ENCODE data around the gene PRAMEF7.
"Not testable (repeated sequence)": the region's sequence is repeated elsewhere in the genome, so short reads cannot be mapped to it uniquely, and the experiment has no call there.

Gene PRAMEF7

DNA sequence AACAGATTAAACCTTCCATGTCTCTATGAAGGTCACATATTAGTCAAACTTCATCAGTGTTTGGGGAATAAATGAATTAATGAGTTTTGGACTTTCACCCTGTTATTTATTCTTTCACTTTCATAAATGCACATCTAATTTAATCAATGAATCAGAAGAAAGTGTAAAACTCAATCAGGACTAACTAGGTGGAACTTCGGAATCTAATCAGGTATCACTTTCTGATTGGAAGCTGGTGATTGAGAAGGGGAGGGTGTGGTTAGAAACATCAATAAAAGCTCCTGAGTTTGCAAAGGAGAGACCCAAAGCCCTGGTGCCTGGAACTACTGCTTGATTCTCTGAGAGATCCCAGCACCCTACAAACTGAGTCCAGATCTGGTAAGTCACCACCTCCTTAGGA lies at the start of gene PRAMEF7:
PRAMEF7 (plus strand) TSS at position 301 of the 400 bp plus-strand sequence. CDS start 1,083 bp downstream, outside the sequence.
- DNase-seq (ENCODE audit: low read depth in 2 of 2), result not testable (repeated sequence)

DNA sequence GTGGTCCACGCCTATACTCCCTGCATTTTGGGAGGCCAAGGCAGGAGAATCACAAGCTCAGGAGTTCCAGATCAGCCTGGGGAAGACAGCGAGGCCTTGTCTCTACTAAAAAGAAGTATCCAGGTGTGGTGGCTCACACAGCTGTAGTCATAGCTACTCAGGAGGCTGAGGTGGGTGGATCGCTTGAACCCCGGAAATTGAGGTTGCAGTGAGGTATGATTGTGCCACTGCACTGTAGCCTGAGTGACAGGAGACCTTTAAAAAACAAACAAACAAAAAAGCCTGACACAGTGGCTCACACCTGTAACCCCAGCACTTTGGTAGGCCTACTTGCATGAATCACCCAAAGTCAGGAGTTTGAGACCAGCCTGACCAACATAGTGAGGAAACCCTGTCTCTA lies 38.0 kb upstream of the PRAMEF7 start:
- not testable (repeated sequence) for DNase-seq (ENCODE audit: low read depth in 2 of 2)

DNA sequence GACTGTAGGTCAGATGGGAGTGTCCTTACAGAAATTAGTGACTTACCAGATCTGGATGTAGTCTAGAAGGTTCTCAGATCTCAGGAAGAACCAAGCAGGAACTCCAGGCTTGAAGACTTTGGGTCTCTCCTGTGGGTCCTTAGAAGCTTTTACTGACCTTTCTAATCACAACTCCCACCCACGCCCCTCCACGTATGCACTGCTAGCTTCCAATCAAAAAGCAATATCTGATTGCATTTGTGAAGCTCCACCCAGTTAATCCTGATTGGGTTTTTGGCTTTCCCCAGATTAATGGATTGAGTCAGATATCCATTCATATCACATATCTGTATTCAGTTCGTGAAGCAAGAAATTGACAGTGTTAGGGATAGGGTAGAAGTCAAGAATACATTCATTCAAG lies 30.3 kb upstream of the PRAMEF7 start, which contains the start of gene PRAMEF4:
PRAMEF4 (minus strand) TSS at position 101 of the 400 bp plus-strand sequence. CDS start 2,807 bp downstream, outside the sequence.
- not testable (repeated sequence) for DNase-seq (ENCODE audit: low read depth in 2 of 2)

DNA sequence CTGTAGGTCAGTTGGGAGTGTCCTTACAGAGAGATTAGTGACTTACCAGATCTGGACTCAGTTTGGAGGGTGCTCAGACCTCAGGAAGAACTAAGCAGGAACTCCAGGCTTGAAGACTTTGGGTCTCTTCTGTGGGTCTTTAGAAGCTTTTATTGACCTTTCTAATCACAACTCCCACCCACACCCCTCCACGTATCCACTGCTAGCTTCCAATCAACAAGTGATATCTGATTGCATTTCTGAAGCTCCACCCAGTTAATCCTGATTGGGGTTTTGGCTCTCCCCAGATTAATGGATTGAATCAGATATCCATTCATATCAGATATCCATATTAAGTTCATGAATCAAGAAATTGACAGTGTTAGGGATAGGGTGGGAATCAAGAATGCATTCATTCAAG lies 18.2 kb upstream of the PRAMEF7 start, which contains the start of gene PRAMEF10:
PRAMEF10 (minus strand) TSS at position 101 of the 400 bp plus-strand sequence. CDS start 2,423 bp downstream, outside the sequence.
- not testable (repeated sequence) for DNase-seq (ENCODE audit: low read depth in 2 of 2)

DNA sequence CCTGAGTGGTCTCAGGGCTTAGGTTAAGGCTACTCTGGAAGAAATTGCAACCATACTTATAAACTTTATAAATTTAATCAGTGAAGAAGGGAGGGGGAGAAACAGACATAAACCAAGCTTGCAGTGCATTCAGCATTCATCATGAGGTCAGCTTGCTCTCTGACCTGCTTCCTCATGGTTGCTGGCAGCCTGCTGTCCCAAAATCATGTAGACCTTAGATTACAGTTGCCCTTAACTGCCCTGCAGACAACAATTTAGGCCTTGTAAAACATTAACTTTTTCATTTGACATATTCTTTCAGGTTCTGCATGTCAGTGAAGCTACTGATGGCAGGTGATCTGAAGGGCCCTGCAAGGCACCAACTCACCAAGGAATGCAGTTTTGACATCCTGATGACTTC lies 17.2 kb upstream of the PRAMEF7 start:
- DNase-seq (ENCODE audit: low read depth in 2 of 2), result not testable (repeated sequence)

DNA sequence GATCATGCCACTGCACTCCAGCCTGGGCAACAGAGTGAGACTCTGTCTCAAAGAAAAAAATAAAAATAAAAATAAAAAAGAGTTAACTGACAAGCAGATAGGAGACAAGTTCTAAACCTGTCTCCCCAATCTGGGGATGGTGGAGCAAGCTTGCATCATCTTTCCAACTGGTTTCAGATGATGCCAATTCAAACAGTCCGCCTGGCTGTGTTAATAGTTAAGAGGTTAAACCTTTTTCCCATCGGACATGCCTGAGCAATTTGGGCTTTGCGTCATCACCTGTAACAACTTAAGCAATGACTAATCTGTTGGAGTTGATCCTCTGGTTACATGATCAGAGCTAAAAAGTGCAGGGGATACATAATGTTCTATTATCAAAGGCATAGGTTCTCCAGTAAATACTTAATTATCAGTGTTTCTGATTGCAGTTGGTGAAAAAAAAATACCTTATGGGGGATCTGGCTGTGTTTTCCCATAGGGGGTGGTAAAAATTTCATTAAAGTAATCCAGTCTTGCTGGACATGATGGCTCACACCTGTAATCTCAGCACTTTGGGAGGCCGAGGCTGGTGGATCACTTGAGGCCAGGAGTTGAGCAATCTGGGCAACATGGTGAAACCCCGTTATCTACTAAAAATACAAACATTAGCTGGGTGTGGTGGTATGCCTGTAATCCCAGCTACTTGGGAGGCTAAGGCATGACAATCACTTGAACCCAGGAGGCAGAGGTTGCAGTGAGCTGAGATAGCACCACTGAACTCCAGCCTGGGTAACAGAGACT lies 12.4 kb upstream of the PRAMEF7 start:
- not testable (repeated sequence) for DNase-seq (ENCODE audit: low read depth in 2 of 2)

DNA sequence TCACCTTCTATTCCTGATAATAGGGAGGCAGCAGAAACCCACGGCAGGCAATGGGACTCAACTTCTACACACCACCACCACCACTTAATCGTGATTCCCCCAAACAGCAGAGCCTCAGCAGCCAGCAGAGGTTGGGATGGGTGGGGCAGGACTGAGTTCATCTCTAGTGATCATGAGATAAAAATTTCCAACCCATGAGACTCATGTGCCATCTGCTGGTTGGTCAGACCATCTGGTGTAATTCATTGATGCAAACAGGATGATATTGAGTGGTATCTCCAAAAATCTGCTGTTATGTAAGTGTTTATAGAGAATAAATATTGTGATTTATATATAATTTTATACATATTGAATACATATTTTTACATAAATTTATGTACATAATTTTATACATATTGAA lies 5.3 kb downstream of the PRAMEF7 start:
- DNase-seq (ENCODE audit: low read depth in 2 of 2), result not testable (repeated sequence)

DNA sequence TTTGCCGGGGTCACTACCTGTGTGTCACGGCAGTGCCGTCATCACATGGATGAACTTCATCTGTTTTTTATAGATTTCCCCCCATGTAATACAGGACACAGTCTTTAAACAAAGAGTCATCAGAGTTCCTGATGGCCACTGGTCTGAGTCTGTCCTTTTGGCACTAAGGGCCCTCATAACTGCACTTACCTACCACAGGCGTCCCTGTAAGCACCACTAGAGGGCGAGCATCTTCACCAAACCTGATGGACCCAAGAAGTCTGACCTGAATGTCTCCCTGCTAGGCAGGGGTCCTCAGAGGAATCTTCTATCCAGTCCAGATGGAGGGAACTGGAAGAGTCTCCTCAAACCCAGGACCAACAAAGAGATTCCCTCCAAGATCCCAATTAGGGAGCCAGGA lies 8.0 kb downstream of the PRAMEF7 start:
- DNase-seq (ENCODE audit: low read depth in 2 of 2), result not testable (repeated sequence)

DNA sequence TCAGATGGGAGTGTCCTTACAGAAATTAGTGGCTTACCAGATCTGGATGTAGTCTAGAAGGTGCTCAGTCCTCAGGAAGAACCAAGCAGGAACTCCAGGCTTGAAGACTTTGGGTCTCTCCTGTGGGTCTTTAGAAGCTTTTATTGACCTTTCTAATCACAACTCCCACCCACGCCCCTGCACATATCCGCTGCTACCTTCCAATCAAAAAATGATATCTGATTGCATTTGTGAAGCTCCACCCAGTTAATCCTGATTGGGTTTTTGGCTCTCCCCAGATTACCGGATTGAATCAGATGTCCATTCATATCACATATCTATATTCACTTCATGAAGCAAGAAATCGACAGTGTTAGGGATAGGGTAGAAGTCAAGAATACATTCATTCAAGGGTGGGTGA lies 31.1 kb downstream of the PRAMEF7 start, which contains the start of gene PRAMEF6:
PRAMEF6 (minus strand) TSS at position 101 of the 400 bp plus-strand sequence. CDS start 5,062 bp downstream, outside the sequence.
- DNase-seq (ENCODE audit: low read depth in 2 of 2), result not testable (repeated sequence)

Measured in stimulated activated CD8-positive, alpha-beta memory T cell treated with anti-CD3 and anti-CD28 coated beads, Interleukin-2, amount 100 ng/mL, for 1 hour (primary cell).